Spleen (tissue), 11 donors: ENCODE measurements around the gene FAM193A. TPM values are rescaled to one million over a fixed set of nuclear protein-coding genes. Genes with fewer than 3 reads are reported as not detected.

ENCODE experiments used
- DNase-seq: peaks from one replicate; pipeline ENCODE4 v3.0.0-alpha.2; 2020
- H3K27ac ChIP-seq, 8 donors: fragments of 200-600 bp; sonication (generic) in 7 of 8; 1 replicate in 4 of 8; 2 replicates in 4 of 8; pipeline versions ENCODE4 v1.5.0 to v1.8.0; 2016 to 2021; ENCODE audit warnings: inconsistent platforms in 4 of 8, mild to moderate bottlenecking in 4 of 8, moderate library complexity in 1 of 8
- H3K27me3 ChIP-seq, 7 donors: fragments of 200-600 bp; sonication (generic) in 6 of 7; replicated peaks in 1 of 7; 1 replicate in 4 of 7; 2 replicates in 3 of 7; pipeline versions ENCODE4 v1.5.0 to v1.8.0; 2016 to 2021; ENCODE audit warnings: inconsistent platforms in 3 of 7, mild to moderate bottlenecking in 1 of 7
- H3K36me3 ChIP-seq, 6 donors: fragments of 200-600 bp; sonication (generic) in 5 of 6; 1 replicate in 4 of 6; 2 replicates in 2 of 6; pipeline versions ENCODE4 v1.5.0 to v1.8.0; 2016 to 2021; ENCODE audit warnings: inconsistent platforms in 2 of 6
- H3K4me1 ChIP-seq, 6 donors: fragments of 200-600 bp; sonication (generic) in 5 of 6; 1 replicate in 3 of 6; 2 replicates in 3 of 6; pipeline versions ENCODE4 v1.5.0 to v1.8.0; 2016 to 2021; ENCODE audit warnings: inconsistent platforms in 3 of 6
- H3K4me3 ChIP-seq, 8 donors: fragments of 200-600 bp; sonication (generic) in 7 of 8; 1 replicate in 4 of 8; 2 replicates in 4 of 8; pipeline versions ENCODE4 v1.5.0 to v1.8.0; 2016 to 2021; ENCODE audit warnings: inconsistent platforms in 4 of 8, mild to moderate bottlenecking in 4 of 8, moderate library complexity in 2 of 8
- H3K9me3 ChIP-seq, 8 donors: fragments of 200-600 bp; sonication (generic) in 7 of 8; 1 replicate in 4 of 8; 2 replicates in 4 of 8; pipeline versions ENCODE4 v1.5.0 to v1.8.0; 2016 to 2021; ENCODE audit warnings: inconsistent platforms in 4 of 8
- CTCF ChIP-seq, 11 experiments: fragments of 200-600 bp in 7 of 11; fragments of 450-650 bp in 4 of 11; sonication (generic) in 4 of 11; IDR thresholded peaks in 8 of 11; conservative IDR thresholded peaks in 3 of 11; 1 replicate in 7 of 11; 2 replicates in 4 of 11; pipeline versions ENCODE4 v1.4.0 to v1.8.0; 2016 to 2021; ENCODE audit warnings: antibody characterized with exemption in 11 of 11, inconsistent platforms in 4 of 11, mild to moderate bottlenecking in 1 of 11
- POLR2A ChIP-seq, 3 donors: fragments of 450-650 bp; IDR thresholded peaks; one replicate each; pipeline ENCODE4 v1.5.1; 2017; ENCODE audit warnings: antibody characterized with exemption in 3 of 3, mild to moderate bottlenecking in 1 of 3
- POLR2AphosphoS5 ChIP-seq, 3 donors: sonication (generic); formaldehyde crosslinking; IDR thresholded peaks; one replicate each; pipeline ENCODE4 v1.5.1; 2017; ENCODE audit warnings: antibody characterized with exemption in 3 of 3
- WGBS, 5 donors: extraction: QIAGEN DNeasy Blood & Tissue Kit in 3 of 5; methylation state at CpG; one replicate each; pipeline versions ENCODE4 v1.1.5 to v1.1.7; 2013 to 2018; 5-methylcytosine and 5-hydroxymethylcytosine counted together
- intact Hi-C: fragments of 100-400 bp; cut with DNase I; formaldehyde crosslinking; loops from one replicate; pipeline ENCODE4 v1.15.0; 2023; ENCODE audit warnings: low total_unique reads
- polyA plus RNA-seq, 3 donors: library from polyadenylated mRNA; stranded (reverse); fragments of 200-250 nt; gene quantifications; one replicate each; pipeline ENCODE4 v1.2.1, GENCODE V29; 2013
- total RNA-seq, 7 donors: library from RNA; depleted of rRNA in 3 of 7; stranded (reverse); fragments of >200 nt in 3 of 7; fragmentation: NEBNext Ultra II Directional in 4 of 7; extraction: Animal tissue kit (Norgen Biotek cat#: 25700) in 4 of 7; gene quantifications; one replicate each; pipeline versions ENCODE4 v1.1.0 to v1.2.1, GENCODE V29; 2016 to 2021
- donor health status: healthy with polysubstance abuse.
- donor health status: DM: no; HTN: no; CAD: no; lungs with moderate emphysema.
- donor health status: DM: no; HTN: no; CAD: no.
- donor health status: Bipolar disorder and iron deficiency.
- donor health status: healthy.
- donor health status: DM: no; HTN: no; CAD: no.
- donor health status: DM: yes; HTN: yes; CAD: no.

FAM193A gene
- total and polyA plus RNA-seq, 10 donors = 6.2 to 37.7 (median 31.6) TPM

- WGBS, 5 donors = 86 to 95% (median 93%) methylated on average over 7 to 8 of the region's 8 CpGs
- DNase-seq = no peak
- Histone ChIP-seq H3K9me3 (no peaks in the 10 kb centered on the region), H3K4me3 (no peak overlapping the region), H3K27ac (peak overlapping the region in 1 of 8 donors; percentile 71), H3K27me3 (no peaks in the 10 kb centered on the region), H3K36me3 (peaks cover 0 to 100% (median 95%) of the 10 kb centered on the region in 6 donors), H3K4me1 (peaks cover 2 to 32% (median 20%) of the 10 kb centered on the region in 6 donors)
- intact Hi-C loops = no loop called here
- TF ChIP-seq CTCF (IDR thresholded peaks at IDR 0.05 in 8 of 11, conservative IDR thresholded peaks at IDR 0.05 in 3 of 11) (no peak), POLR2AphosphoS5 (IDR thresholded peaks at IDR 0.05) (no peak), POLR2A (IDR thresholded peaks at IDR 0.05) (no peak)
Observed at GRCh38 chr4:2697995-2698414, 161.6 kb downstream of the FAM193A start.

- H3K4me1 ChIP-seq = peaks cover 2 to 32% (median 20%) of the 10 kb centered on the region in 6 donors
- no peak for DNase-seq
- H3K4me3 ChIP-seq = no peak overlapping the region
- 84 to 98% (median 89%) methylated on average over 1 of the region's 1 CpG for WGBS, 5 donors
- no peaks in the 10 kb centered on the region for H3K9me3 ChIP-seq
- H3K27me3 ChIP-seq = no peaks in the 10 kb centered on the region
- intact Hi-C loops = no loop called here
- peaks cover 0 to 100% (median 95%) of the 10 kb centered on the region in 6 donors for H3K36me3 ChIP-seq
- TF ChIP-seq POLR2A (IDR thresholded peaks at IDR 0.05) = no peak
- no peak for TF ChIP-seq POLR2AphosphoS5 (IDR thresholded peaks at IDR 0.05)
- TF ChIP-seq CTCF (IDR thresholded peaks at IDR 0.05 in 8 of 11, conservative IDR thresholded peaks at IDR 0.05 in 3 of 11) = no peak
- no peak overlapping the region for H3K27ac ChIP-seq
Observed at GRCh38 chr4:2698504-2698903, 162.1 kb downstream of the FAM193A start.

GRCh38 chr4:2698951-2699505 is 162.6 kb downstream of the FAM193A start:
- TF ChIP-seq CTCF (IDR thresholded peaks at IDR 0.05 in 8 of 11, conservative IDR thresholded peaks at IDR 0.05 in 3 of 11) = no peak
- TF ChIP-seq POLR2A (IDR thresholded peaks at IDR 0.05) = no peak
- no peak for TF ChIP-seq POLR2AphosphoS5 (IDR thresholded peaks at IDR 0.05)
- DNase-seq = no peak
- H3K27ac ChIP-seq = no peak overlapping the region
- intact Hi-C loops = no loop called here
- H3K9me3 ChIP-seq = no peaks in the 10 kb centered on the region
- no peaks in the 10 kb centered on the region for H3K27me3 ChIP-seq
- no peak overlapping the region for H3K4me3 ChIP-seq
- peaks cover 0 to 100% (median 95%) of the 10 kb centered on the region in 6 donors for H3K36me3 ChIP-seq
- 83 to 96% (median 93%) methylated on average over 12 of the region's 12 CpGs for WGBS, 5 donors
- peaks cover 2 to 32% (median 20%) of the 10 kb centered on the region in 6 donors for H3K4me1 ChIP-seq

GRCh38 chr4:2699534-2699933 is 163.1 kb downstream of the FAM193A start:
- H3K27ac ChIP-seq = no peak overlapping the region
- intact Hi-C loops = no loop called here
- no peaks in the 10 kb centered on the region for H3K9me3 ChIP-seq
- no peaks in the 10 kb centered on the region for H3K27me3 ChIP-seq
- no peak for TF ChIP-seq POLR2A (IDR thresholded peaks at IDR 0.05)
- TF ChIP-seq POLR2AphosphoS5 (IDR thresholded peaks at IDR 0.05) = no peak
- TF ChIP-seq CTCF (IDR thresholded peaks at IDR 0.05 in 8 of 11, conservative IDR thresholded peaks at IDR 0.05 in 3 of 11) = no peak
- peaks cover 0 to 100% (median 93%) of the 10 kb centered on the region in 6 donors for H3K36me3 ChIP-seq
- WGBS, 5 donors = 89 to 93% (median 90%) methylated on average over 7 of the region's 7 CpGs
- no peak overlapping the region for H3K4me3 ChIP-seq
- H3K4me1 ChIP-seq = peaks cover 2 to 31% (median 20%) of the 10 kb centered on the region in 6 donors
- no peak for DNase-seq
